GM23338 (cell line): ENCODE results near the gene BNIP5. TPM values are rescaled to one million over a fixed set of nuclear protein-coding genes. Genes with fewer than 3 reads are reported as not detected.

Source experiments
- ATAC-seq: fragments of 200-7000 bp; cut with Tn5 transposase; 3 replicates; pipeline ENCODE4 v1.9.1; 2020
- DNase-seq: peaks from one replicate; pipeline ENCODE4 v3.0.0-alpha.2; 2015; ENCODE audit warnings: low spot score
- H2AFZ ChIP-seq: fragments of 200-600 bp; sonication (generic); 2 replicates; pipeline ENCODE4 v1.8.0; 2016; ENCODE audit warnings: antibody characterized with exemption, mild to moderate bottlenecking, moderate library complexity
- H3F3A ChIP-seq: fragments of 200-600 bp; sonication (generic); replicated peaks from 2 replicates; pipeline ENCODE4 v1.8.0; 2017; ENCODE audit warnings: antibody characterized with exemption, mixed run types, low read depth
- H3K27ac ChIP-seq: fragments of 200-600 bp; sonication (generic); 2 replicates; pipeline ENCODE4 v1.6.1; 2016; ENCODE audit warnings: low read depth
- H3K27me3 ChIP-seq: fragments of 200-600 bp; sonication (generic); 2 replicates; pipeline ENCODE4 v1.8.0; 2016; ENCODE audit warnings: mild to moderate bottlenecking, mixed run types, moderate library complexity; ENCODE audit not compliant: insufficient read depth
- H3K36me3 ChIP-seq: fragments of 200-600 bp; sonication (generic); 2 replicates; pipeline ENCODE4 v1.8.0; 2016; ENCODE audit warnings: mild to moderate bottlenecking; ENCODE audit not compliant: insufficient read depth
- H3K4me1 ChIP-seq: fragments of 200-600 bp; sonication (generic); 2 replicates; pipeline ENCODE4 v1.8.0; 2016; ENCODE audit warnings: mild to moderate bottlenecking, moderate library complexity; ENCODE audit not compliant: insufficient read depth
- H3K4me2 ChIP-seq: fragments of 200-600 bp; sonication (generic); 2 replicates; pipeline ENCODE4 v1.7.1; 2017; ENCODE audit warnings: mixed run types
- H3K4me3 ChIP-seq: fragments of 200-600 bp; sonication (generic); 2 replicates; pipeline ENCODE4 v1.6.1; 2016; ENCODE audit warnings: mixed run types
- H3K79me2 ChIP-seq: fragments of 200-600 bp; sonication (generic); replicated peaks from 2 replicates; pipeline ENCODE4 v1.8.0; 2017; ENCODE audit warnings: mild to moderate bottlenecking; ENCODE audit not compliant: insufficient read depth
- H3K9me2 ChIP-seq: fragments of 200-600 bp; sonication (generic); 2 replicates; pipeline ENCODE4 v1.8.0; 2017; ENCODE audit not compliant: insufficient read depth
- H4K20me1 ChIP-seq: fragments of 200-600 bp; sonication (generic); replicated peaks from 2 replicates; pipeline ENCODE4 v1.8.0; 2017; ENCODE audit warnings: mild to moderate bottlenecking; ENCODE audit not compliant: insufficient read depth
- H3K27ac Mint-ChIP-seq: 2 replicates; pipeline ENCODE4 v1.8.0; 2020; ENCODE audit warnings: inconsistent platforms, mild to moderate bottlenecking, moderate library complexity, mixed read lengths
- H3K27me3 Mint-ChIP-seq: 3 replicates; pipeline ENCODE4 v1.8.0; 2022; ENCODE audit warnings: low read depth, mild to moderate bottlenecking, moderate library complexity, mixed read lengths, inconsistent platforms; ENCODE audit not compliant: insufficient read depth, poor library complexity
- H3K36me3 Mint-ChIP-seq: 3 replicates; pipeline ENCODE4 v1.8.0; 2021; ENCODE audit warnings: low read depth, mild to moderate bottlenecking, inconsistent platforms, moderate library complexity, mixed read lengths
- H3K4me1 Mint-ChIP-seq: 3 replicates; pipeline ENCODE4 v1.8.0; 2020; ENCODE audit warnings: mild to moderate bottlenecking, inconsistent platforms, mixed read lengths
- H3K4me3 Mint-ChIP-seq: 3 replicates; pipeline ENCODE4 v1.8.0; 2021; ENCODE audit warnings: moderate library complexity, mild to moderate bottlenecking, inconsistent platforms, mixed read lengths
- H3K9me3 Mint-ChIP-seq: 3 replicates; pipeline ENCODE4 v1.8.0; 2020; ENCODE audit warnings: moderate library complexity, mild to moderate bottlenecking, inconsistent platforms, mixed read lengths
- CREB1 ChIP-seq: fragments of 250-450 bp; sonication (Bioruptor Pico); IDR thresholded peaks from 2 replicates; pipeline ENCODE4 v1.5.0; 2020; ENCODE audit warnings: low read depth, mild to moderate bottlenecking, moderate library complexity
- CTCF ChIP-seq, 2 experiments: fragments of 200-600 bp in 1 of 2; sonication (generic) in 1 of 2; conservative IDR thresholded peaks; 2 replicates each; pipeline versions ENCODE4 v1.5.1 to v1.6.1; 2016 to 2017; ENCODE audit warnings: antibody characterized with exemption in 2 of 2, low read depth in 2 of 2, mild to moderate bottlenecking in 2 of 2, moderate library complexity in 1 of 2
- EZH2 ChIP-seq: fragments of 200-600 bp; sonication (generic); IDR thresholded peaks from one replicate; pipeline ENCODE4 v1.8.0; 2017; ENCODE audit warnings: antibody characterized with exemption, mild to moderate bottlenecking, low read depth; ENCODE audit not compliant: unreplicated experiment
- EZH2phosphoT487 ChIP-seq: fragments of 200-600 bp; sonication (generic); IDR thresholded peaks from one replicate; pipeline ENCODE4 v1.8.1; 2018; ENCODE audit warnings: antibody characterized with exemption; ENCODE audit not compliant: unreplicated experiment
- POLR2AphosphoS5 ChIP-seq: IDR thresholded peaks from 2 replicates; pipeline ENCODE4 v1.6.1; 2016; ENCODE audit warnings: antibody characterized with exemption, low read depth
- REST ChIP-seq: IDR thresholded peaks from one replicate; pipeline ENCODE4 v1.6.1; 2018; ENCODE audit warnings: antibody characterized with exemption; ENCODE audit not compliant: unreplicated experiment
- ZNF114 ChIP-seq: fragments of 250-450 bp; sonication (Bioruptor Pico); IDR thresholded peaks from 2 replicates; pipeline ENCODE4 v1.5.0; 2020; ENCODE audit warnings: mild to moderate bottlenecking, moderate library complexity
- ZNF331 ChIP-seq: fragments of 250-450 bp; sonication (Bioruptor Pico); IDR thresholded peaks from 2 replicates; pipeline ENCODE4 v1.5.0; 2020; ENCODE audit warnings: low read depth, mild to moderate bottlenecking, moderate library complexity
- ZNF462 ChIP-seq: fragments of 250-450 bp; sonication (Bioruptor Pico); IDR thresholded peaks from 2 replicates; pipeline ENCODE4 v1.5.0; 2020; ENCODE audit warnings: mild to moderate bottlenecking, moderate library complexity
- polyA plus RNA-seq: library from polyadenylated mRNA; unstranded; fragments of >200 nt; fragmentation: Nextera tagmentation; extraction: Ambion mirVana; gene quantifications from 2 replicates; pipeline ENCODE4 v1.2.1, GENCODE V29; 2016
- total RNA-seq: library from RNA; depleted of rRNA; stranded (reverse); fragments of >200 nt; shearing (Covaris generic); gene quantifications from 2 replicates; pipeline ENCODE4 v1.2.3, GENCODE V29; 2014

Gene BNIP5
- total and polyA plus RNA-seq, 2 experiments from 2014 or later, result not detected

GRCh38 chr6:36313649-36313936 is 23.1 kb downstream of the BNIP5 start:
- no peaks in the 10 kb centered on the region for H3K9me3 Mint-ChIP-seq
- H3K27me3 ChIP-seq, result no peaks in the 10 kb centered on the region
- H3K4me1 ChIP-seq, result no peaks in the 10 kb centered on the region
- no peaks in the 10 kb centered on the region for H3F3A ChIP-seq
- DNase-seq, result no peak
- TF ChIP-seq POLR2AphosphoS5 (no peak), ZNF331 (CRISPR knock-in tag) (no peak), CREB1 (CRISPR knock-in tag) (no peak), CTCF (conservative IDR thresholded peaks at IDR 0.05; ENCODE audit: low read depth in 2 of 2) (no peak), REST (no peak), ZNF114 (CRISPR knock-in tag) (no peak), ZNF462 (CRISPR knock-in tag) (no peak), EZH2 (no peak), EZH2phosphoT487 (no peak)
- no peak overlapping the region for H3K27ac Mint-ChIP-seq
- peak overlapping the region; percentile 70; the same call in 1 of the 2 replicates for H2AFZ ChIP-seq
- no peak overlapping the region for H3K4me3 Mint-ChIP-seq
- H3K4me1 Mint-ChIP-seq, result peaks cover 7% of the 10 kb centered on the region; the same call in 2 of the 3 replicates
- no peaks in the 10 kb centered on the region for H3K36me3 ChIP-seq
- H3K4me2 ChIP-seq, result no peak overlapping the region
- H3K9me2 ChIP-seq, result no peaks in the 10 kb centered on the region
- ATAC-seq, result no peak; the same call in 2 of the 3 replicates
- H3K4me3 ChIP-seq, result no peak overlapping the region
- no peak overlapping the region for H3K27ac ChIP-seq
- no peaks in the 10 kb centered on the region for H4K20me1 ChIP-seq
- H3K27me3 Mint-ChIP-seq, result peaks cover 1% of the 10 kb centered on the region
- H3K79me2 ChIP-seq, result no peaks in the 10 kb centered on the region
- 0 out of 3 replicates have a peak, but pooled peaks cover 3% of the 10 kb centered on the region for H3K36me3 Mint-ChIP-seq
